Thyroid gland (tissue), 4 donors: ENCODE results near the gene MYADML2.

Source experiments
- POLR2A ChIP-seq, 2 donors: fragments of 450-650 bp; IDR thresholded peaks; one replicate each; pipeline ENCODE4 v1.6.1; 2017; ENCODE audit warnings: antibody characterized with exemption in 2 of 2, mild to moderate bottlenecking in 2 of 2, moderate library complexity in 1 of 2
- TF ChIP-seq, protein P1 (sequence below), 6 experiments: fragments of 200-600 bp in 3 of 6; fragments of 450-650 bp in 3 of 6; sonication (generic) in 3 of 6; IDR thresholded peaks; one replicate each; pipeline ENCODE4 v1.5.1; 2016 to 2019; ENCODE audit warnings: antibody characterized with exemption in 6 of 6, mild to moderate bottlenecking in 2 of 6, inconsistent platforms in 1 of 6, moderate library complexity in 1 of 6

DNA sequence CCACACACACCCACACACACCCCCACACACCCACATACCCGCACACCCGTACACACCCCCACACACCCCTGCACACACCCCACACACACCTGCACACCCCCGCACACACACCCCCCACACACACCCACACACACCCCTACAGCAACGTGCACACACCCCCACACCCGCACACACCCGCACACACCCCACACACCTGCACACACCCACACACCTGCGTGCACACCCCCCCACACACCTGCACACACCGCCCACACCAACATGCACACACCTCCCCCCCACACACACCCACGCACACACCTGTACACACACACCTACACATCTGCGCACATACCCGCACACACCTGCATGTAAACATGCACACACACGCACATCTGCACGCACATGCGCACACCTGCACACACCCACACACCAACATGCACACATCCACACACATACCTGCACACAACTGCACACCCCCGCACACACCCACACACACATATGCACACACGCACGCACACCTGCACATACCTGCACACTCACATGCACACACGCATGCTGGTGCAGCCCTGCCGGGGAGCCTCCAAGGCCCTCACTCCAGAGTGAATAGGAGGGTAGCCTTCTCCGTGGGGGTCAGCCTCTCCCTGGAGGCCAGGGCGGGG lies 37.9 kb upstream of the MYADML2 start:
- TF ChIP-seq POLR2A (IDR thresholded peaks at IDR 0.05) = no peak
- TF ChIP-seq, protein P1, sequence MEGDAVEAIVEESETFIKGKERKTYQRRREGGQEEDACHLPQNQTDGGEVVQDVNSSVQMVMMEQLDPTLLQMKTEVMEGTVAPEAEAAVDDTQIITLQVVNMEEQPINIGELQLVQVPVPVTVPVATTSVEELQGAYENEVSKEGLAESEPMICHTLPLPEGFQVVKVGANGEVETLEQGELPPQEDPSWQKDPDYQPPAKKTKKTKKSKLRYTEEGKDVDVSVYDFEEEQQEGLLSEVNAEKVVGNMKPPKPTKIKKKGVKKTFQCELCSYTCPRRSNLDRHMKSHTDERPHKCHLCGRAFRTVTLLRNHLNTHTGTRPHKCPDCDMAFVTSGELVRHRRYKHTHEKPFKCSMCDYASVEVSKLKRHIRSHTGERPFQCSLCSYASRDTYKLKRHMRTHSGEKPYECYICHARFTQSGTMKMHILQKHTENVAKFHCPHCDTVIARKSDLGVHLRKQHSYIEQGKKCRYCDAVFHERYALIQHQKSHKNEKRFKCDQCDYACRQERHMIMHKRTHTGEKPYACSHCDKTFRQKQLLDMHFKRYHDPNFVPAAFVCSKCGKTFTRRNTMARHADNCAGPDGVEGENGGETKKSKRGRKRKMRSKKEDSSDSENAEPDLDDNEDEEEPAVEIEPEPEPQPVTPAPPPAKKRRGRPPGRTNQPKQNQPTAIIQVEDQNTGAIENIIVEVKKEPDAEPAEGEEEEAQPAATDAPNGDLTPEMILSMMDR (IDR thresholded peaks at IDR 0.05) = no peak
